Chondrocyte (in vitro differentiated cells): ENCODE measurements around the gene HORMAD1. TPM values are rescaled to one million over a fixed set of nuclear protein-coding genes. Genes with fewer than 3 reads are reported as not detected.

Experiments
- DNase-seq: peaks from one replicate; pipeline ENCODE4 v3.0.0; 2021; ENCODE audit warnings: mixed read lengths, low spot score
- H3K27ac Mint-ChIP-seq: one replicate; pipeline ENCODE4 v1.8.0; 2021; ENCODE audit warnings: mild to moderate bottlenecking, moderate library complexity, mixed read lengths; ENCODE audit not compliant: unreplicated experiment
- H3K27me3 Mint-ChIP-seq: 2 replicates; pipeline ENCODE4 v1.8.0; 2021; ENCODE audit warnings: low read depth, mixed read lengths
- H3K36me3 Mint-ChIP-seq: 2 replicates; pipeline ENCODE4 v1.8.0; 2021; ENCODE audit warnings: low read depth, mixed read lengths
- H3K4me1 Mint-ChIP-seq: 2 replicates; pipeline ENCODE4 v1.8.0; 2021; ENCODE audit warnings: low read depth, mild to moderate bottlenecking, mixed read lengths
- H3K4me3 Mint-ChIP-seq: one replicate; pipeline ENCODE4 v1.8.0; 2021; ENCODE audit warnings: mild to moderate bottlenecking, moderate library complexity, mixed read lengths; ENCODE audit not compliant: unreplicated experiment
- H3K9me3 Mint-ChIP-seq: 2 replicates; pipeline ENCODE4 v1.8.0; 2021; ENCODE audit warnings: low read depth, mixed read lengths
- total RNA-seq: library from RNA; stranded (reverse); gene quantifications from 3 replicates; pipeline ENCODE4 v1.2.1, GENCODE V29; 2021
- TF ChIP-seq, protein P1 (sequence below): fragments of 200-600 bp; sonication (generic); IDR thresholded peaks from 2 replicates; pipeline ENCODE4 v1.5.0; 2021; ENCODE audit warnings: antibody characterized with exemption, mild to moderate bottlenecking, moderate library complexity

HORMAD1 gene
- total RNA-seq, 1 donor from 2014 or later = not detected

- Mint-ChIP-seq H3K4me3 (no peak overlapping the region), H3K4me1 (no peaks in the 10 kb centered on the region), H3K27me3 (no peaks in the 10 kb centered on the region), H3K27ac (no peak overlapping the region), H3K36me3 (peaks cover 11% of the 10 kb centered on the region), H3K9me3 (no peaks in the 10 kb centered on the region)
- no peak for DNase-seq
- TF ChIP-seq, protein P1, sequence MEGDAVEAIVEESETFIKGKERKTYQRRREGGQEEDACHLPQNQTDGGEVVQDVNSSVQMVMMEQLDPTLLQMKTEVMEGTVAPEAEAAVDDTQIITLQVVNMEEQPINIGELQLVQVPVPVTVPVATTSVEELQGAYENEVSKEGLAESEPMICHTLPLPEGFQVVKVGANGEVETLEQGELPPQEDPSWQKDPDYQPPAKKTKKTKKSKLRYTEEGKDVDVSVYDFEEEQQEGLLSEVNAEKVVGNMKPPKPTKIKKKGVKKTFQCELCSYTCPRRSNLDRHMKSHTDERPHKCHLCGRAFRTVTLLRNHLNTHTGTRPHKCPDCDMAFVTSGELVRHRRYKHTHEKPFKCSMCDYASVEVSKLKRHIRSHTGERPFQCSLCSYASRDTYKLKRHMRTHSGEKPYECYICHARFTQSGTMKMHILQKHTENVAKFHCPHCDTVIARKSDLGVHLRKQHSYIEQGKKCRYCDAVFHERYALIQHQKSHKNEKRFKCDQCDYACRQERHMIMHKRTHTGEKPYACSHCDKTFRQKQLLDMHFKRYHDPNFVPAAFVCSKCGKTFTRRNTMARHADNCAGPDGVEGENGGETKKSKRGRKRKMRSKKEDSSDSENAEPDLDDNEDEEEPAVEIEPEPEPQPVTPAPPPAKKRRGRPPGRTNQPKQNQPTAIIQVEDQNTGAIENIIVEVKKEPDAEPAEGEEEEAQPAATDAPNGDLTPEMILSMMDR = no peak
Observed at GRCh38 chr1:150650193-150650592, 70.5 kb downstream of the HORMAD1 start.

DNA sequence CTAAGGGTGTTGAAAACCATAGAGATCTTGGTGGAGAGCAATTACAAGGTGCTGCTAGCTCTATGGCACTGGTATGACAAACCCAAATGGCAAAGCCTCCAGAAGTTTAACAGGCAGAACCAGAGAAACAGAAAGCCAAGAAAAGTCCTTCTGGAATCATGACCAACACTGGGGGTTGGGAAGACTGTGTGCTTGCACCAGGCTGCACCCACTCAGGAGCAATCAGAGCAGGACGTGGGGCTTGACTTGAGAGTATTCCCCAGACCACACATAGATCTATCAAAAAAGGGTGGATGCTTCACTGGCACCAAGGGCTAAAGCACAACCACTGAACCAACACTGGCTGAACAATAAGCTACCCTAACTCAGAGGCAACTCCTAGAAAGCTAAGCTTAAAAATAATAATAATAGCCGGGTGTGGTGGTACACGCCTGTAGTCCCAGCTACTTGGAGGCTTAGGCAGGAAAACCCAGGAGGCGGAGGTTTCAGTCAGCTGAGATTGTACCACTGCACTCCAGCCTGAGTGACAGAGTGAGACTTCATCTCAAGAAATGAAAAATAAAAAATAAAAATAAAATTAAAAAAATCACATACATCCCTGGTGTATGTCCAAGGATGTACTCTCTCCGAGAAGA, 71.1 kb downstream of the HORMAD1 start:
- Mint-ChIP-seq H3K4me1 (no peaks in the 10 kb centered on the region), H3K4me3 (no peak overlapping the region), H3K36me3 (peaks cover 11% of the 10 kb centered on the region), H3K27ac (no peak overlapping the region), H3K27me3 (no peaks in the 10 kb centered on the region), H3K9me3 (no peaks in the 10 kb centered on the region)
- TF ChIP-seq, protein P1 = no peak
- DNase-seq = no peak

Other genes with a start within 250 kb of the HORMAD1 start
- gene TARS2, start 233.5 kb downstream of the HORMAD1 start, total RNA-seq = 13.6 to 20.0 TPM (median 15.6 TPM) in 3 replicates
- gene ECM1, start 212.8 kb downstream of the HORMAD1 start, total RNA-seq = 3.6 to 9.1 TPM (median 8.2 TPM) in 3 replicates
- 1.2 TPM in 1 of 3 replicates, not detected in the others for gene FALEC, start 205.1 kb downstream of the HORMAD1 start, total RNA-seq
- gene ADAMTSL4, start 171.5 kb downstream of the HORMAD1 start, total RNA-seq = 3.6 to 5.7 TPM (median 5.1 TPM) in 3 replicates
- 211 to 264 TPM (median 255 TPM) in 3 replicates for gene MCL1, start 141.3 kb downstream of the HORMAD1 start, total RNA-seq
- gene ENSA, start 91.3 kb downstream of the HORMAD1 start, total RNA-seq = 85.5 to 125 TPM (median 85.7 TPM) in 3 replicates
- 17.1 to 23.2 TPM (median 17.7 TPM) in 3 replicates for gene GOLPH3L, start 23.7 kb downstream of the HORMAD1 start, total RNA-seq
- 0.79 to 1.5 TPM (median 1.4 TPM) in 3 replicates for gene CTSS, start 44.9 kb upstream of the HORMAD1 start, total RNA-seq
- 4.9 to 12.4 TPM (median 4.9 TPM) in 3 replicates for gene CTSK, start 87.4 kb upstream of the HORMAD1 start, total RNA-seq
- gene ARNT, start 155.7 kb upstream of the HORMAD1 start, total RNA-seq = 32.6 to 33.3 TPM (median 32.9 TPM) in 3 replicates
- gene CTXND2, start 166.2 kb upstream of the HORMAD1 start, total RNA-seq = not detected in 3 replicates
- 35.0 to 44.1 TPM (median 35.9 TPM) in 3 replicates for gene SETDB1, start 205.5 kb upstream of the HORMAD1 start, total RNA-seq